Activated CD8-positive, alpha-beta memory T cell treated with anti-CD3 and anti-CD28 coated beads for 36 hours (primary cell): Measurements from ENCODE around the gene IL31RA. TPM values are rescaled to one million over a fixed set of nuclear protein-coding genes. Genes with fewer than 3 reads are reported as not detected.

Source experiments
- CTCF ChIA-PET: fragments of 350-600 bp; sonication (Branson Sonifier 250); formaldehyde crosslinking; loops from one replicate; lab custom pipeline; 2021; ENCODE audit warnings: antibody characterized with exemption; lab: Charles Lee
- POLR2A ChIA-PET: fragments of 350-600 bp; sonication (Branson Sonifier 250); formaldehyde crosslinking; loops from one replicate; lab custom pipeline; 2021; ENCODE audit warnings: antibody characterized with exemption; lab: Charles Lee
- total RNA-seq, 2 experiments: library from RNA; stranded (reverse); gene quantifications; one replicate each; pipeline ENCODE4 v1.2.3, GENCODE V29; 2021

Gene IL31RA
- total RNA-seq, 2 experiments from 2014 or later = not detected

- POLR2A ChIA-PET = no interaction called here
Observed at GRCh38 chr5:55918087-55919035, 67.2 kb downstream of the IL31RA start.

GRCh38 chr5:55919625-55920024 is 68.5 kb downstream of the IL31RA start:
- CTCF ChIA-PET = no interaction called here
- POLR2A ChIA-PET = no interaction called here

More at GRCh38 chr5:55918087-55919035, 67.2 kb downstream of the IL31RA start:
- CTCF ChIA-PET = no interaction called here

- CTCF ChIA-PET = interaction anchor here (0.6 kb wide), 1 partner anchor 101 kb away, joined by 3 read pairs; no protein-coding TSS in a partner anchor
- POLR2A ChIA-PET = no interaction called here
Observed at GRCh38 chr5:55920784-55921183, 69.6 kb downstream of the IL31RA start.

- POLR2A ChIA-PET = interaction anchor here (0.7 kb wide), 1 partner anchor 82 kb away, joined by 11 read pairs; no protein-coding TSS in a partner anchor
Observed at GRCh38 chr5:55921617-55922016, 70.5 kb downstream of the IL31RA start.

GRCh38 chr5:55923177-55923771 is 72.1 kb downstream of the IL31RA start:
- POLR2A ChIA-PET = interaction anchor here (0.5 kb wide), 1 partner anchor 13 kb away, joined by 5 read pairs; no protein-coding TSS in a partner anchor
- CTCF ChIA-PET = interaction anchor here (0.6 kb wide), 1 partner anchor 107 kb away, joined by 3 read pairs; no protein-coding TSS in a partner anchor

More at GRCh38 chr5:55921617-55922016, 70.5 kb downstream of the IL31RA start:
- CTCF ChIA-PET = no interaction called here

- ChIA-PET POLR2A (no interaction called here), CTCF (no interaction called here)
Observed at GRCh38 chr5:55923865-55924500, 72.8 kb downstream of the IL31RA start.

- POLR2A ChIA-PET = no interaction called here
- CTCF ChIA-PET = no interaction called here
Observed at GRCh38 chr5:55924744-55925143, 73.6 kb downstream of the IL31RA start.

- ChIA-PET POLR2A (no interaction called here), CTCF (no interaction called here)
Observed at GRCh38 chr5:55925181-55925580, 74.0 kb downstream of the IL31RA start.

- ChIA-PET CTCF (no interaction called here), POLR2A (no interaction called here)
Observed at GRCh38 chr5:55925712-55926111, 74.6 kb downstream of the IL31RA start.

GRCh38 chr5:55926476-55926875 is 75.3 kb downstream of the IL31RA start:
- CTCF ChIA-PET = no interaction called here
- POLR2A ChIA-PET = no interaction called here

- ChIA-PET CTCF (interaction anchor here (0.6 kb wide), 1 partner anchor 94 kb away, joined by 5 read pairs; no protein-coding TSS in a partner anchor), POLR2A (no interaction called here)
Observed at GRCh38 chr5:55927861-55928655, 76.9 kb downstream of the IL31RA start.

GRCh38 chr5:55929020-55929799 is 78.1 kb downstream of the IL31RA start:
- CTCF ChIA-PET = no interaction called here

GRCh38 chr5:55932700-55933099 is 81.5 kb downstream of the IL31RA start:
- CTCF ChIA-PET = no interaction called here
- POLR2A ChIA-PET = no interaction called here

More at GRCh38 chr5:55929020-55929799, 78.1 kb downstream of the IL31RA start:
- POLR2A ChIA-PET = no interaction called here

GRCh38 chr5:55933377-55934114 is 82.4 kb downstream of the IL31RA start:
- ChIA-PET POLR2A (no interaction called here), CTCF (no interaction called here)

GRCh38 chr5:55934115-55934613 is 83.0 kb downstream of the IL31RA start:
- ChIA-PET CTCF (no interaction called here), POLR2A (no interaction called here)

- CTCF ChIA-PET = interaction anchor here (3.1 kb wide), 1 partner anchor 266 kb away, joined by 14 read pairs; no protein-coding TSS in a partner anchor
- POLR2A ChIA-PET = no interaction called here
Observed at GRCh38 chr5:55934720-55935119, 83.6 kb downstream of the IL31RA start.

GRCh38 chr5:55935371-55935770 is 84.2 kb downstream of the IL31RA start:
- POLR2A ChIA-PET = no interaction called here
- CTCF ChIA-PET = interaction anchor here (0.6 to 3.1 kb wide), 3 partner anchors 17 to 266 kb away, joined by 5 to 14 read pairs (median 8); no protein-coding TSS in a partner anchor
